HG03025 (cell line): Measurements from ENCODE around the gene HOXB8.

ENCODE experiments used
- ATAC-seq: cut with Tn5 transposase; IDR thresholded peaks from one replicate; pipeline ENCODE4 v1.9.1; 2021; ENCODE audit warnings: mild to moderate bottlenecking, moderate library complexity; ENCODE audit not compliant: unreplicated experiment, low FRiP score

The HOXB8 gene

GRCh38 chr17:48569674-48570324 lies 45.3 kb downstream of the HOXB8 start:
- ATAC-seq = no peak

GRCh38 chr17:48569240-48569582 lies 45.9 kb downstream of the HOXB8 start:
- ATAC-seq = no peak

- ATAC-seq = no peak
Measured at GRCh38 chr17:48568499-48569239, 46.4 kb downstream of the HOXB8 start.

GRCh38 chr17:48567646-48568354 lies 47.3 kb downstream of the HOXB8 start:
- ATAC-seq = no peak

- ATAC-seq = no peak
Measured at GRCh38 chr17:48567209-48567608, 47.9 kb downstream of the HOXB8 start.

GRCh38 chr17:48566717-48567116 lies 48.4 kb downstream of the HOXB8 start:
- ATAC-seq = no peak

GRCh38 chr17:48565925-48566710 lies 49.0 kb downstream of the HOXB8 start:
- no peak for ATAC-seq

GRCh38 chr17:48565022-48565554 lies 50.0 kb downstream of the HOXB8 start:
- ATAC-seq = no peak

GRCh38 chr17:48564188-48565021 lies 50.7 kb downstream of the HOXB8 start:
- no peak for ATAC-seq

- no peak for ATAC-seq
Measured at GRCh38 chr17:48563867-48564187, 51.3 kb downstream of the HOXB8 start.

GRCh38 chr17:48563385-48563838 lies 51.7 kb downstream of the HOXB8 start:
- ATAC-seq = no peak

GRCh38 chr17:48562934-48563333 lies 52.2 kb downstream of the HOXB8 start:
- no peak for ATAC-seq
